Stimulated activated CD8-positive, alpha-beta memory T cell treated with anti-CD3 and anti-CD28 coated beads, Interleukin-7, amount 100 ng/mL, for 48 hours (primary cell): ENCODE measurements around the gene MYRF.

Source experiments
- DNase-seq, 2 donors: peaks; one replicate each; pipeline ENCODE4 v3.0.0-alpha.2; 2020; ENCODE audit warnings: low read depth in 1 of 2; ENCODE audit errors: extremely low read depth in 1 of 2

Gene MYRF

GRCh38 chr11:61718621-61719302 is 33.7 kb upstream of the MYRF start:
- no peak for DNase-seq

GRCh38 chr11:61719978-61720377 is 32.5 kb upstream of the MYRF start:
- no peak for DNase-seq

DNA sequence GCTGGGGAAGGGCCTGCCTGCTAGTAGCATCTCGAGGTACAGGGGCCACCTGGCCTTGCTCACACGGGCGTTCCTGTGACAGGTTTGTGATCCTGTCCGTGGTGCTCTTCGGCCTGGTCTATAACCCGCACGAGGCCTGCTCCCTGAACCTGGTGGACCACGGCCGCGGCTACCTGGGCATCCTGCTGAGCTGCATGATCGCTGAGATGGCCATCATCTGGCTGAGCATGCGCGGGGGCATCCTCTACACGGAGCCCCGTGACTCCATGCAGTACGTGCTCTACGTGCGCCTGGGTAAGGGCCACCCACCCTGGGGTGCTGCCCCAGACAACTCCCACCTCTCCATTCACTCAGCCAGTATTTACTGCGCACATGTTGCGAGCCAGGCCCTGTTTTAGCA is 31.8 kb upstream of the MYRF start:
- no peak for DNase-seq

DNA sequence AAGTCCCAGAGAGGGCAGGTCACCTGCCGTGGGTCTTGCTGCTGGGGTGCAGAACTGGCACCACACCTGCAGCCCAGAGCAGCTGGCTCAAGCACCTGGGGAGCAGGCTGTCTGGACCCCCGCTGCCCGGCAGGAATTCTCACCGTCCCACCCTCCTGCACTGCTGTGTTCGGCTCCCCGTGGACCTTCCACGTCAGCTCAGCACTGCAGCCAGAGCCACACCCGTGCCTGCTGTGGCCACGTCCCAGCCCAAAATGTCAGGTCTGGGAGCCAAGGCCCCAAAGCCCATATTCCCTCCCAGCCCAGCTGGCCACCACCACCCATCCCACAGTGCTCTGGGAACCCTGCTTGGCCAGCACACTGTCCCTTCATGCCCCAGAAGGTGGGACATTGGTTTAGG is 28.0 kb upstream of the MYRF start:
- DNase-seq, result no peak

- no peak for DNase-seq
Observed at GRCh38 chr11:61725781-61726231, 26.6 kb upstream of the MYRF start.

DNA sequence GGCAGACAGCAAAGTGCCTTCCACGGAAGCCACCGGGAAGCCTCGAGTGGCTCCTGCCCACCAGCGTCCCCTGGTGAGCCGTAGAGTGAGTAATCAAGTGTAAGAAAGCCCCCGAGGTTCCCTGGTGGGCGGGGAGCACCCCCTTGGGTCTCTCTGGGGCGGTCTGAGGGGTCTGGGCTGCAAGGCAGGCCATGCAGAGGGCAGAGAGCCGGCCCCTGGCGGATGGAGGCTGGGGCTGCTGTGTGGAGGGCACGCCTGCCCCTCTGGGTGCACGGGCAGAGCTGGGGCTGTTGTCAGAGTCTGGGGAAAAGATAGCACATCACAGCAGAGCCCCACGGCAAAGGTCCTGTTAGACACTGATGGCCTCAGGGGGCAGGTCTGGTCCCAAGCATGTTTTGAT is 25.7 kb upstream of the MYRF start:
- DNase-seq, result no peak

GRCh38 chr11:61727401-61727811 is 25.0 kb upstream of the MYRF start:
- no peak for DNase-seq

DNA sequence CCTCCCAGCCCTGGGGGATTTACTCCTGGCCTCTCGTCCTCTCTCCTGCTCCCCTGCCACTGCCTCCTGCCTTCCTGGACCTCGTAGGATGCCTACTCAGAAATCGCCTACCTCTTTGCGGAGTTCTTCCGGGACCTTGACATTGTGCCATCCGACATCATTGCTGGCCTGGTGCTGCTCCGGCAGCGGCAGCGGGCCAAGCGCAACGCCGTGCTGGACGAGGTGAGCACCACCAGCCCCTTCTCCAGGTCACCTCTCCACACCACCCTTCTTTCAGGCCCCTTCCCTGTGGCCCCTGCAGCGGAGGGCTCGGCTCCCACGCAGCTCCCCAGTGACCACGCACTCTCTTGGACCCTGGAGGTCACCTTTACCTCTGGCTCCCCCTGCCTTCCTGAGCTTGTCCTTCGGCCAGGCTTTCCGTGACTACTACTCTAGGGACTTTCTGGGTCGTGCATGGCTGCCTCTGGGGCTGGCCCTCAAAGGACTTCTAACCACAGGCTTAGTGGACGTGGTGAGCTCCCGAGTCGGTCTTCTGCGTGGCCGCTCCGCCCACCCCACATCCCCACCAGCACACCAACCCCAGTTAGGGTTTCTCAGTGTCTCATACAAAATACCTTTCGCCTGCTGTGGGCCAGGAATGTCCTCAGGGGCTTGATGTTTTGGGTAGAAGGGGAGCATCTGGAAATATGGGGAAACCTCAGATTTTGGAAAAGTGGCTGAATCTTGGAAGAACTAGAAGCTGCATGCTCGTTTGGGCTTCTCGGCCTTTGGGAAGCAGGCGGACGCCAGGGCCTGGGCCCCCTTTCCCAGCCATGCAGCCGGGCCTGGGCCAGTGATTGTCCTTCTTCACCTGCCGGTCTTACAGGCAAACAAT is 24.1 kb upstream of the MYRF start:
- no peak for DNase-seq

GRCh38 chr11:61728940-61729219 is 23.6 kb upstream of the MYRF start:
- DNase-seq, result no peak

DNA sequence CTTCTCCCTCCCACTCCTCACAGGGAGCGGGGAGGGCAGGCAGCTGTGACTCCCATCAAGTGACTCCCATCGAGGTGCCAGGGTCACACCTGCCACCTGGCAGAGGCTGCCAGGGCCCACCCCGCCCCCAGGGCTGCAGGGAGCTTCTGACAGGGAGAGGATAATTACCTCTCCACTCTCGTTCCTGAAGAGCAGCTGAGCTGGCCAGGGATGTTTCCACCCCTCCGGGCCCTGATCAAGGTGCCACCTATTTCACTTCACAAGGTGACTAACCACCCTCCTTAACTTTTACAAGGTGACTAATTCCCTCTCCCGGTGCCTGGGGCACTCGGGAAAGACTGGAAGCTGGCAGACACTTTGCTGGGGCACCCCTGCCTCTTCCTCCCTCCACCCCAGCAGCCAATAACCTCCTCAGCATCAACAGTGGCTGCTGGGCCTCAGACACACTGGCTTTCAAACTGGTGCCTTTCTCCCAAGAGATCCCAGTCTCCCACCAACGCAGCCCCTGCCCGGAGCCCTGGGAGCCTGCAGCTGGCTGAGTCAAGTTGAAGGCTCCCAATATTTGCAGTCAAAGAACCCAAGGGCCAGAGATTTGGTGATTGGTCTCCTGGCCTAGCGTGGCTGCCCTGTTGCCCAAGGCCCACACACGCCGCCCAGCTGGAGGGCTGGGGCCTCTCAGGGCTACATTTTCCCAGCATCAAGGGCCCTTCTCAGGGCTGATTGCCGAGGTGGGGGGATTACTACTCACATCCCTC is 22.0 kb upstream of the MYRF start:
- no peak for DNase-seq

DNA sequence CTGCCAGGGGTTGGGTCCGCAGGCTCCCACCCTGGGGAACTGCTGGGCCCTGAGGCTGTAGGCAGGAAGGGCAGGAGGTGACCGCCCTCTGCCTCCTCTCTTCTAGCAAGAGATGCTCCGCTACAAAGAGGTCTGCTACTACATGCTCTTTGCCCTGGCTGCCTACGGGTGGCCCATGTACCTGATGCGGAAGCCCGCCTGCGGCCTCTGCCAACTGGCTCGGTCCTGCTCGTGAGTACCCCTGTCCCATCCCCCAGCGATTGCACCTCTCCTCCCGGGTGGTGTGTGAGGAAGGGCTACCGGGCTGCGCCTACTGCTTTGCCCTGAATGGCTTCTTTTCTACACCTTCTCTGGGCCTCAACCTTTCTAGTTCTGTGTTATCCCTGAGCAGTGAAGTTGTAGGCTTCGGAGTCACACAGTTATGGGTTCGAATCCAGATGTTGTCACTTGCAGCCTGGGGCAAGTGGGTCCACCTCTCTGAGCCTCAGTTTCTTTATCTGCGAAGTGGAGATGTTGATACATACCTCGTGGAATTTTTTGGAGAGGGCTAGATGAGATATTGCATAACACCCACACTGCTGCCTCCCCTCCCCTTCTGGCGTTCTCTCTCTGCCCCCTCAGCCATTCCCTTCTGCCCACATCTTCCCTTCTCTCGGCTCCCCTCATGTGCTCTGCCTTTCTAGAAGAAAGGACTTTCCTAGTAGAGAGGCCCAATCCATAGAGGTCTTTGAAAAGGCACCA is 21.1 kb upstream of the MYRF start:
- DNase-seq, result no peak

GRCh38 chr11:61731952-61732675 is 20.3 kb upstream of the MYRF start:
- DNase-seq, result no peak

GRCh38 chr11:61732705-61733104 is 19.7 kb upstream of the MYRF start:
- no peak for DNase-seq

DNA sequence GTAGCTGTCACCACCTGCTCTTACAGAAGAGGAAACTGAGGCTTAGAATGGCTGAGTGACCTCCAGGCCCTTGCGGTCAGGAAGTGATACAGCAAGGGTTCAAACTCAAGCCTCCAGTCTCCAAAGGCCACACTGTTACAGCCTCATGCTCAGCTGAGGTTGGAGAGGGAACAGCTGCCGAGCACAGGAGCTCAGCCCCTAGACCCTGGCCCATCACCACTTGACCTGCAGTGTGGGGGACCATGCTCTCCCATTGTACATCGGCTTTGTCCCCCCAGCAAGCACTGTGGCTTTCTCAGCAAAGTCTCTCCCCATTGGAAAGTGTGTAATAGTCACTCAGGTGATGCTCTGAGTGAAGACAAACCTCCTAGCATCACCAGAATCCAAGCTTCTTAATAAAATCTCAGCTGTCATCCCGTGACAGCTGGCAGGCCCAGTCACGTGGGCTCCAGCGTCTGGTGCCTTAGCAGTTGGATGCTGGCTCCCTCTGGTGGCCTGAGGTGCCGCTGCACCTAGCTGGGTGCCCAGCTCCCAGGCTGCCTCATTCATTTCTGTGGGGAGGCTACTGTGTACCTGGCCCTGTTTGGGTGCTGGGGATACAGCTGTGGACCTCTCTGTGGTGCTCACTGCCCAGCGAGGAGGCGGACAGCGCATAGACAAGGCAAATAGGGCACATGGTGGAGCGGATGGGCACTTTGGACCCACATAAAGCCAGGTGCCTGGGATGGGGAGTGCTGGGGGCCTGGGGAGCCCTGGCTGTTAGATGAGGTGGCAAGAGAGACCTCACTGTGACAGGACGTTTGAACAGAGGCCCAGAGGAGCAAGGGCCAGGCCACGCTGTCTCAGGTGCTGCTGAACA is 19.1 kb upstream of the MYRF start:
- peak; percentile 55 to 71 for DNase-seq

DNA sequence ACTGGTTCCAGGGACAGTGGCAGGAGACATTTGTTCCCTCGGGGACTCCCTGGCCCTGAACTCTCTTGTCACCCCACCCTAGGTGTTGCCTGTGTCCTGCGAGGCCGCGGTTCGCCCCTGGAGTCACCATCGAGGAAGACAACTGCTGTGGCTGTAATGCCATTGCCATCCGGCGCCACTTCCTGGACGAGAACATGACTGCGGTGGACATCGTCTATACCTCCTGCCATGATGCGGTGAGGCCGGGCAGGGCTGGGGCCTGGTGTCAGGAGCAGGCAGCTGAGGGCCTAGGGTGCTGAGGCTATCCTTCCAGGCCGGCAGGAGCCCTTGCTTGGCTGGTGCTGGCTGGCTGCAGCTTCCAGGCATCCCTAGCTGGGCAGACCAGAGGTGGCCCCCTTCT is 17.7 kb upstream of the MYRF start:
- DNase-seq, result no peak

- no peak for DNase-seq
Observed at GRCh38 chr11:61735391-61735790, 17.0 kb upstream of the MYRF start.

DNA sequence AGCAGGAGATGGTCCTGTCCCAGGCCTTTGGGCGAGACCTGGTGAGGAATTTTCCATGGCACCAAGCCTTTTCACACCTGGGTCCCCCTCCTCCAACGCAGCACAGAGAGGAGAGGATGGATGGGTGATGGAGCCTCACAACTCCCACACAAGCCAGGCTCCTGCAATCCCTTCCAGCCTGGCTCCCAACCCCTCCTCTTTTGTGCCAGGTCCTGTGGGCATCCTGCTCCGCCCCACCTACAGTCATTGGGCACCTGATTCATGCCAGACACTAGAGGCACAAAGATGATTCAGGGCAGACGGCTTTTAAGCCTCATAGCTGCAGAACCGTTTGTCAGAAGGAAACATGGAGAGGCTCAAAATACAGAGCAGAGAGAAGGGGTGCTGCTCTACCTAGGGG is 16.1 kb upstream of the MYRF start:
- no peak for DNase-seq

DNA sequence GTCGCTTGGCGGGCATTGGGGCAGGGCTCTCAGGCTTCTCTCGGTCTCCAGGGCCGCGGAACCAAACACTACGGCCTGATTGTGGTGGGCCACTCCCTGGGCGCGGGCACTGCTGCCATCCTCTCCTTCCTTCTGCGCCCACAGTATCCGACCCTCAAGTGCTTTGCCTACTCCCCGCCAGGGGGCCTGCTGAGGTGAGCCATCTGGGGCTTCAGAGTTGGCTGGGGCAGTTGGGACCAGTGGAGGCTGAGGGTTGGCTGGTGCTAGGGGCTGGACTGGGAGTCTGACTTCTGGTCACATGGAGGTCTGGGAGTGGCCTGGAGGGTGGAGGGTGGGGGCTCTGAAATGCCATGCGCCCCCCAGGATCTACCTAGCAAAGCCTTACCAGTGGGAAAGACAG is 15.3 kb upstream of the MYRF start:
- DNase-seq, result no peak

DNA sequence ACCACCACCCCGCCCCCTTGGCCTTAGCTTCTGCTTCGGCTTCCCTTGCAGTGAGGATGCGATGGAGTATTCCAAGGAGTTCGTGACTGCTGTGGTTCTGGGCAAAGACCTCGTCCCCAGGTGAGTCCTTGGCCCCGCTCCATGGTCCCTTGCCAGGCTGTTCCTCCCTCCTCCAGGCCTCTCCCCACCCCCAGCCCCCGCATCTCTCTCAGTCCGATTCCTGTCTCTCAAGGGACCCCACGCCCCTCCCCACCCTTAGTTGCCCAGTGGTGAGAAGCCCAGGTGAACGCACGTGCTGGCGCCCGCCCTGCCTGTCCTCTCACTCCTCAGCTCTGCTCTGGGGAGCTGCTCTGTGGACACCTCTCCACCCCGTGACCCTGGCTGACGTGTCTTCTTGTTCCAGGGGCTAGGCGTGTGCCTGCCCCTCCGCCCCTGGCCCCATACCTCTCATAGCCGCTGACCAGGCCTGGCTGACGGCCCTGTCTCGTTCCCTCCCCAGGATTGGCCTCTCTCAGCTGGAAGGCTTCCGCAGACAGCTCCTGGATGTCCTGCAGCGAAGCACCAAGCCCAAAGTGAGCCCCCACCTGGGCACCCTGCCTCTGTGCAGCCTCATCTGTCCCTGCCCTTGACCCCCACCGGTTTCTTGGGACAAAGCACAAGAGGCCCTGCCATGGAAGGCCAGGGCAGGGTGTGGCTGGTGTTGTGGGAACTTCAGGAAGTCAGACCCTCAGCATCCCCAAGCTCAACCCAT is 14.6 kb upstream of the MYRF start:
- no peak for DNase-seq
